Testis (tissue), 2 donors: Measurements from ENCODE around the gene CD300C.

Experiments
- POLR2A ChIP-seq: fragments of 450-650 bp; IDR thresholded peaks from one replicate; pipeline ENCODE4 v1.6.1; 2017; ENCODE audit warnings: antibody characterized with exemption, mild to moderate bottlenecking, moderate library complexity
- TF ChIP-seq, protein P1 (sequence below), 3 experiments: fragments of 450-650 bp in 2 of 3; fragments of 200-600 bp in 1 of 3; sonication (generic) in 1 of 3; IDR thresholded peaks; one replicate each; pipeline ENCODE4 v1.5.1; 2016 to 2019; ENCODE audit warnings: antibody characterized with exemption in 3 of 3, mild to moderate bottlenecking in 2 of 3, moderate library complexity in 1 of 3

DNA sequence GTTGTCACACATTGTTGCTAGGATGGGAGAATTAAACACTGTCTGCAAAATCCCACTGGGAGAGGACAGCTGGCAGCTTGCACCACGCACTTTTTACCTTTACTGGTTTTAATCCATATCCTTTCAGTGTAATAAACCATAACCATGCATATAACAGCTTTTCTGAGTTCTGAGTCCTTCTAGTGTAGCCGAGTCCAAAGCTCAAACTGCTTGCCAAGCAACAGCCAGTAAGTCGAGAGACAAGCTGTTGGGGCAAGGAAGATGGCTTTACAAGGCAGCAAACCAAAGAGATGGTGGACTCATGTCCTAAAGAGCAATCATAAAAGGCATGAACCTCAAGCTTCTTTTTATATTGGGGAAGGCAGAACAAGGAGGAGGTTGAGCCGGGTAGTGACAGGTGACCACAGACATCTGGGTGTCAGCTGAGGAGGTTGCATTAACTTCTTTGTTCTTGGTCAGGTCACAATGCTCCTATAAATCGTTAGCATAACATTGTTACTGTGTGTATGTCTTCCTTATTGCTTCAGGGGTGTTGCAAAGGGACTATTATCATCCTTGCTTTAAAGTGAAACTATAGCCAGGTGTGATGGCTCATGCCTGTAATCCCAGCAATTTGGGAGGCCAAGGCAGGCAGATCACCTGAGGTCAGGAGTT is 28.7 kb upstream of the CD300C start:
- TF ChIP-seq, protein P1, sequence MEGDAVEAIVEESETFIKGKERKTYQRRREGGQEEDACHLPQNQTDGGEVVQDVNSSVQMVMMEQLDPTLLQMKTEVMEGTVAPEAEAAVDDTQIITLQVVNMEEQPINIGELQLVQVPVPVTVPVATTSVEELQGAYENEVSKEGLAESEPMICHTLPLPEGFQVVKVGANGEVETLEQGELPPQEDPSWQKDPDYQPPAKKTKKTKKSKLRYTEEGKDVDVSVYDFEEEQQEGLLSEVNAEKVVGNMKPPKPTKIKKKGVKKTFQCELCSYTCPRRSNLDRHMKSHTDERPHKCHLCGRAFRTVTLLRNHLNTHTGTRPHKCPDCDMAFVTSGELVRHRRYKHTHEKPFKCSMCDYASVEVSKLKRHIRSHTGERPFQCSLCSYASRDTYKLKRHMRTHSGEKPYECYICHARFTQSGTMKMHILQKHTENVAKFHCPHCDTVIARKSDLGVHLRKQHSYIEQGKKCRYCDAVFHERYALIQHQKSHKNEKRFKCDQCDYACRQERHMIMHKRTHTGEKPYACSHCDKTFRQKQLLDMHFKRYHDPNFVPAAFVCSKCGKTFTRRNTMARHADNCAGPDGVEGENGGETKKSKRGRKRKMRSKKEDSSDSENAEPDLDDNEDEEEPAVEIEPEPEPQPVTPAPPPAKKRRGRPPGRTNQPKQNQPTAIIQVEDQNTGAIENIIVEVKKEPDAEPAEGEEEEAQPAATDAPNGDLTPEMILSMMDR (IDR thresholded peaks at IDR 0.05), result no peak
- no peak for TF ChIP-seq POLR2A
